Neural crest cell (in vitro differentiated cells): ENCODE results near the gene C2. TPM values are rescaled to one million over a fixed set of nuclear protein-coding genes. Genes with fewer than 3 reads are reported as not detected.

Source experiments
- DNase-seq: peaks from one replicate; pipeline ENCODE4 v3.0.0; 2021; ENCODE audit warnings: low read depth, mixed read lengths, low spot score
- H3K27ac Mint-ChIP-seq: one replicate; pipeline ENCODE4 v1.8.0; 2021; ENCODE audit warnings: mild to moderate bottlenecking, mixed read lengths; ENCODE audit not compliant: unreplicated experiment
- H3K27me3 Mint-ChIP-seq: 2 replicates; pipeline ENCODE4 v1.8.0; 2021; ENCODE audit warnings: low read depth, mild to moderate bottlenecking, mixed read lengths
- H3K36me3 Mint-ChIP-seq: 2 replicates; pipeline ENCODE4 v1.8.0; 2021; ENCODE audit warnings: low read depth, mild to moderate bottlenecking, mixed read lengths
- H3K4me1 Mint-ChIP-seq: 2 replicates; pipeline ENCODE4 v1.8.0; 2021; ENCODE audit warnings: mixed read lengths
- H3K4me3 Mint-ChIP-seq: one replicate; pipeline ENCODE4 v1.8.0; 2021; ENCODE audit warnings: mild to moderate bottlenecking, mixed read lengths
- H3K9me3 Mint-ChIP-seq: 2 replicates; pipeline ENCODE4 v1.8.0; 2021; ENCODE audit warnings: mixed read lengths
- total RNA-seq: library from RNA; stranded (reverse); gene quantifications from 2 replicates; pipeline ENCODE4 v1.2.1, GENCODE V29; 2021
- TF ChIP-seq, protein P1 (sequence below): fragments of 200-600 bp; sonication (generic); conservative IDR thresholded peaks from 2 replicates; pipeline ENCODE4 v1.5.0; 2021; ENCODE audit warnings: antibody characterized with exemption, mild to moderate bottlenecking

Gene C2
- total RNA-seq, 1 donor from 2014 or later, result 0.35 TPM

DNA sequence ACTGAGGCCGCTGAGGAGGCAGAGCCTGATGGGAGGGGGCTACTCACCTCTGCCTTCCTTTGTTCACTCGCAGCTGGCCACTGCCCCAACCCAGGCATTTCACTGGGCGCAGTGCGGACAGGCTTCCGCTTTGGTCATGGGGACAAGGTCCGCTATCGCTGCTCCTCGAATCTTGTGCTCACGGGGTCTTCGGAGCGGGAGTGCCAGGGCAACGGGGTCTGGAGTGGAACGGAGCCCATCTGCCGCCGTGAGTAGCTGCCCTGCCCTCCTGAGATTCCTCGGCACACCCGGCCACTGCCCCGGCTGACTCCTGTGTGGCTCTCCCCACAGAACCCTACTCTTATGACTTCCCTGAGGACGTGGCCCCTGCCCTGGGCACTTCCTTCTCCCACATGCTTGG is 6.0 kb downstream of the C2 start:
- Mint-ChIP-seq H3K36me3 (no peaks in the 10 kb centered on the region), H3K4me3 (no peak overlapping the region), H3K27ac (no peak overlapping the region), H3K9me3 (no peaks in the 10 kb centered on the region), H3K4me1 (no peaks in the 10 kb centered on the region), H3K27me3 (no peaks in the 10 kb centered on the region)
- TF ChIP-seq, protein P1, sequence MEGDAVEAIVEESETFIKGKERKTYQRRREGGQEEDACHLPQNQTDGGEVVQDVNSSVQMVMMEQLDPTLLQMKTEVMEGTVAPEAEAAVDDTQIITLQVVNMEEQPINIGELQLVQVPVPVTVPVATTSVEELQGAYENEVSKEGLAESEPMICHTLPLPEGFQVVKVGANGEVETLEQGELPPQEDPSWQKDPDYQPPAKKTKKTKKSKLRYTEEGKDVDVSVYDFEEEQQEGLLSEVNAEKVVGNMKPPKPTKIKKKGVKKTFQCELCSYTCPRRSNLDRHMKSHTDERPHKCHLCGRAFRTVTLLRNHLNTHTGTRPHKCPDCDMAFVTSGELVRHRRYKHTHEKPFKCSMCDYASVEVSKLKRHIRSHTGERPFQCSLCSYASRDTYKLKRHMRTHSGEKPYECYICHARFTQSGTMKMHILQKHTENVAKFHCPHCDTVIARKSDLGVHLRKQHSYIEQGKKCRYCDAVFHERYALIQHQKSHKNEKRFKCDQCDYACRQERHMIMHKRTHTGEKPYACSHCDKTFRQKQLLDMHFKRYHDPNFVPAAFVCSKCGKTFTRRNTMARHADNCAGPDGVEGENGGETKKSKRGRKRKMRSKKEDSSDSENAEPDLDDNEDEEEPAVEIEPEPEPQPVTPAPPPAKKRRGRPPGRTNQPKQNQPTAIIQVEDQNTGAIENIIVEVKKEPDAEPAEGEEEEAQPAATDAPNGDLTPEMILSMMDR, result no peak
- DNase-seq, result no peak

DNA sequence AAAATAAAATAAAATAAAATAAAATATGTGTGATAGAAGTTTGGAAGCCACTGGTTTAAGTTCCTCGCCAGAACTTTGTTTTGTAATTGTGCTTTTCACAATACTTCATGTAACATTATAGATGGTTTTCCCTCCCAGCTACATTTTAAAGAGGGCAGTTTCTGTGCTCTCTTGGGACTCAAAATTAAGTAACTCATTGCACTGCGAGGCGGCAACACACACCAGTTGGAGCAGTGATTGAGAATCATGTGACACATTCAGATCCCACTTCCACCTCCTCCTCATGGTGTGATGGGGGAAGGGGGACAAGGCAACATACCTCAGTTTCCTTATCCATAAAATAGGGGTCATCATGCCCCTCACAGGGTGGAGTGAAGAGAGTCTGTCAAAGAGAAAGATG is 7.5 kb downstream of the C2 start:
- DNase-seq, result no peak
- Mint-ChIP-seq H3K27ac (no peak overlapping the region), H3K27me3 (no peaks in the 10 kb centered on the region), H3K36me3 (no peaks in the 10 kb centered on the region), H3K4me1 (no peaks in the 10 kb centered on the region), H3K9me3 (no peaks in the 10 kb centered on the region), H3K4me3 (no peak overlapping the region)
- TF ChIP-seq, protein P1, result no peak

DNA sequence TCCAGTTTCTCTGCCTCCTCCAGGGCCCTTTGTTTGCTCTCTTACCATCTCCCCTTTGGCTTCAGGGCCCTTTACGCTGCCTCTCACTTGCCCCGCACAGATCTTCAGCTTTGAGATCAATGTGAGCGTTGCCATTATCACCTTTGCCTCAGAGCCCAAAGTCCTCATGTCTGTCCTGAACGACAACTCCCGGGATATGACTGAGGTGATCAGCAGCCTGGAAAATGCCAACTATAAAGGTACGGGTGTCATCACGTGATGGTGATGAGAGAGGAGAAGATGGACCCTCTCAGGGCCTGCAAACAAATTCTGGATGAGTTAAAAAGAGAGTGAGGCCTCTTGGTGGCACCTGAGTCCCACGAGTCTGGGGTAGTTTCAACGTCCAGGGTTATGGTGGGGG is 8.3 kb downstream of the C2 start:
- H3K27ac Mint-ChIP-seq, result no peak overlapping the region

DNA sequence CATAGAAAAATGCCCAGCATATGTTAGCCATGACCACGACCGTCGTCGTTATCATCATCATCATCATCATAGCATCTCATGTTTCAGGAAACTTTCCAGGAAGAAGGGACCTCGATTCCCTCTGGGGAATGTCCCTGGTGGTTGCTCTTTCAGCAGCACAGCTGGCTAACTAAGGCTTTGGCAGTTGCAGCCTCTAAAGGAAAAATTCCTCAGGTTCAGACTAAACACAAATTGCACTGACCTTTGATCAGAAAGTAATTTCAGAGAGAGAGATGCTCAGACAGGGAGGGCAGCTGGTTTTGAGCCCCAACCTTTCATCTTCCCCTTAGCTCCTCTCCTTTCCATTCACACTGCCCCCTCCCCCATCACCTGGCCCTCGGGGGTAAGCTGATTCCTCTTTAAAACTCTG is 12.7 kb downstream of the C2 start:
- Mint-ChIP-seq H3K4me1 (no peaks in the 10 kb centered on the region), H3K27ac (no peak overlapping the region)
- DNase-seq, result no peak

More for the DNA sequence above, 8.3 kb downstream of the C2 start:
- Mint-ChIP-seq H3K36me3 (no peaks in the 10 kb centered on the region), H3K4me1 (no peaks in the 10 kb centered on the region), H3K4me3 (no peak overlapping the region), H3K9me3 (no peaks in the 10 kb centered on the region), H3K27me3 (peaks cover 5% of the 10 kb centered on the region)
- no peak for DNase-seq
- TF ChIP-seq, protein P1, result no peak

DNA sequence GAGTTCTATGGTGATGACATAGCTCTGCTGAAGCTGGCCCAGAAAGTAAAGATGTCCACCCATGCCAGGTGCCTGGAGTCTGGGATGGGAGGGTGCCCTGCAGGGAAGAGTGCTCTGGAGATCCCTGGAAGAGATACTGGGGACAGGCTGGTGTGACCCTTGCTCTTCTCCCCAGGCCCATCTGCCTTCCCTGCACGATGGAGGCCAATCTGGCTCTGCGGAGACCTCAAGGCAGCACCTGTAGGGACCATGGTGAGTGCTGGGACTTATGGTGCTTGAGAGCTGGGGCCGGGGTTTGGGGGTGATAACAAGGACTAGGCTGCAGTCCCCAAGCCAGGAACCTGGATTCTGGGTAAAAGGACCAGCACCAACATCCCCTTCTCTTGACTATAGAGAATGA is 16.2 kb downstream of the C2 start:
- H3K36me3 Mint-ChIP-seq, result no peaks in the 10 kb centered on the region
- H3K9me3 Mint-ChIP-seq, result peaks cover 3% of the 10 kb centered on the region
- TF ChIP-seq, protein P1, result no peak
- no peak overlapping the region for H3K4me3 Mint-ChIP-seq
- no peak for DNase-seq
- no peaks in the 10 kb centered on the region for H3K4me1 Mint-ChIP-seq
- H3K27me3 Mint-ChIP-seq, result peaks cover 60% of the 10 kb centered on the region
- H3K27ac Mint-ChIP-seq, result no peak overlapping the region

More for the DNA sequence above, 12.7 kb downstream of the C2 start:
- H3K27me3 Mint-ChIP-seq, result peaks cover 28% of the 10 kb centered on the region
- no peaks in the 10 kb centered on the region for H3K36me3 Mint-ChIP-seq
- no peaks in the 10 kb centered on the region for H3K9me3 Mint-ChIP-seq
- TF ChIP-seq, protein P1, result no peak
- H3K4me3 Mint-ChIP-seq, result no peak overlapping the region

DNA sequence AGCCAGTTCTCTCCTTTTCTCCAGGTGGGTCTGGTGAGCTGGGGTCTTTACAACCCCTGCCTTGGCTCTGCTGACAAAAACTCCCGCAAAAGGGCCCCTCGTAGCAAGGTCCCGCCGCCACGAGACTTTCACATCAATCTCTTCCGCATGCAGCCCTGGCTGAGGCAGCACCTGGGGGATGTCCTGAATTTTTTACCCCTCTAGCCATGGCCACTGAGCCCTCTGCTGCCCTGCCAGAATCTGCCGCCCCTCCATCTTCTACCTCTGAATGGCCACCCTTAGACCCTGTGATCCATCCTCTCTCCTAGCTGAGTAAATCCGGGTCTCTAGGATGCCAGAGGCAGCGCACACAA is 17.6 kb downstream of the C2 start:
- TF ChIP-seq, protein P1, result no peak
- no peak overlapping the region for H3K27ac Mint-ChIP-seq
- DNase-seq, result no peak

More for the DNA sequence above, 17.6 kb downstream of the C2 start:
- H3K4me3 Mint-ChIP-seq, result no peak overlapping the region
- H3K9me3 Mint-ChIP-seq, result peaks cover 3% of the 10 kb centered on the region
- peaks cover 60% of the 10 kb centered on the region for H3K27me3 Mint-ChIP-seq
- no peaks in the 10 kb centered on the region for H3K4me1 Mint-ChIP-seq
- peaks cover 4% of the 10 kb centered on the region for H3K36me3 Mint-ChIP-seq
